Activated T-cell treated with anti-CD3 and anti-CD28 coated beads for 24 hours (primary cell): ENCODE measurements around the gene OGDH.
"Not testable (repeated sequence)": the region's sequence is repeated elsewhere in the genome, so short reads cannot be mapped to it uniquely, and the experiment has no call there.

Experiments
- DNase-seq: peaks from one replicate; pipeline ENCODE4 v3.0.0-alpha.2; 2020; ENCODE audit warnings: low read depth

OGDH gene

GRCh38 chr7:44707558-44708230 is 101.3 kb downstream of the OGDH start:
- no peak for DNase-seq

- DNase-seq, result no peak
These were observed 102.8 kb downstream of the OGDH start for GRCh38 chr7:44709011-44709915.

GRCh38 chr7:44709945-44710596 is 103.6 kb downstream of the OGDH start:
- DNase-seq, result no peak

GRCh38 chr7:44711528-44711927 is 105.1 kb downstream of the OGDH start:
- DNase-seq, result no peak

DNA sequence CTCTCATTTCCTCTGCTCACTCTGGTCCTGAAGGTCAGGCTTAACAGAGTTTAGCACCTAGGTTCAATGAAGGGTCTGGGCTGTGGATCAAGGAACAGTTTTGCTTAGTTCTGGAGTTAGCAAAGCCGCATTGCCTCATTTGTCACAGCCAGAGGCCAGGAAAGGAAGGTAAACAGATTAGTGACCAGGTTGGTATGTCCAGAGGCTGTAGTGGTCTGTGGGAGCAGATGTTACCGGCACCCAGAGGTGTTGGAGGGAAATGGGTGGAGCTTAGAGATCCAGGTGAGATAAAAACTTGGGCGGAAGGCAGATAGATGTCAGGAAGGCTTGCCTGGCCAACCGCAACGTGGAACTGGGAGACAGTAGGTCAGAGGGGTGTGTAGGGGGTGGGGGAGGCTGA is 105.6 kb downstream of the OGDH start:
- DNase-seq, result no peak

DNA sequence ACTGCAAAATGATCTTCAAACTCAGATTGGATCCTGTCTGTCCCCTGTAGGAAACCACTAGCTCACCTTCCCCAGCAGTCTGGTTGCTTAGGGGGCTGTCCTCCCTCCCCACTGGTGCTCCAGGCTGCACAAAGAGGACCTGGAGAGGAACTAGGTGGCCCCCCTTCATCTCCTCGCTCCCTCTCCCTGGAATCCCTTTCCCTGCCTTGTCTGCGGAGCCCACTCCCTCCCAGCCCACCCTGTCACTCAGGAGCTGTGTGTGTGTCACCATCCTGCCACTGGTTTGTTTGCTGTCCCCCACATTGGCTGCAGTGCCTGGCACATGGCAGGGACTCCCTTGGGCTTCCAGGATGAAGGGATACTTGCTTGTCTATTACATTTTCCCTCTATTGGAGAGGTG is 106.7 kb downstream of the OGDH start:
- DNase-seq, result no peak

- DNase-seq, result no peak
These were observed 107.4 kb downstream of the OGDH start for GRCh38 chr7:44713680-44714335.

DNA sequence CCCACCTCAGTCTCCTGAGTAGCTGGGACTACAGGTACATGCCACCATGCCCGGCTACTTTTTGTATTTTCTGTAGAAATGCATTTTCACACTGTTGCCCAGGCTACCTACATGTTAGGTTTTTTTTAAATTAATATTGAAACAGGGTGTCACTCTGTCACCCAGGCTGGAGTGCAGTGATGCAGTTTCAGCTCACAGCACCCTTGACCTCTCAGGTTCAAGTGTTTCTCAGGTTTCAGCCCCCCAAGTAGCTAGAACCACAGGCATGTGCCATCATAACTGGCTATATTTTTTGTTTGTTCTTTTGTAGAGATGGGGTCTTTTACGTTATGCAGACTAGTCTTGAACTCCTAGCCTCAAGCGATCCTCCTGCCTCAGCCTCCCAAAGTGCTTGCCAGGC is 109.8 kb downstream of the OGDH start:
- DNase-seq, result no peak

DNA sequence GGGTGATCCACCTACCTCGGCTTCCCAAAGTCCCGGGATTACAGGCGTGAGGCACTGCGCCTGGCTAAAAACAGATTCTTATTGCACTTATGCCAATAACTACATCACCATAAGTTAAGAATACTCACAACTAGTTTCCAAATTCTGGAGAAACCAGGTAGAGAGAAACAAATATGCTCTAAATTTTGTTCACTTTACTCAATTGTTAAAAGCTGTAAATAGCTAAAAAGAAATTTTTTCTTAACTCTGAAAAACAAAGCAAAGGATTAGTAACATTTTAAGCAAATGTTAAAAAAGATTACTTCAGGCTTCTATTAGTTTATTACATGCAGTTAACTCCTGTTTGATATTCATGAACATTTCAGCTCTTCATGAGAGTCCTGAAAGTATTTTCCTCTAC is 113.9 kb downstream of the OGDH start:
- DNase-seq, result no peak

DNA sequence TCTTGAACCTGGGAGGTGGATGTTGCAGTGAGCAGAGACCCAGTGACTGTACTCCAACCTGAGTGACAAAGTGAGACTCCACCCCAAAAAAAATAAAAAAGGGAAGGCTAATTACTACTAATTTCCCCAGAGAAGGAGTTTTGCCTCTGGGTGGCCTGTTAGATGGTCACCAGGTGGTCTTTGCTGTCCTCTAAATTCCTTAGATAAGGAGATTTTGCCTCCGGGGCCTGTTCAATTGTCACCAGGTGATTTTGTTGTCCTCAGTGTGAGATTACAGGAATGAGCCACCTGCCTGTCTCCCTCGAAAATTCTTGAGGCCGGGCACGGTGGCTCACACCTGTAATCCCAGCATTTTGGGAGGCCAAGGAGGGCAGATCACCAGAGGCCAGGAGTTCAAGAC is 117.8 kb downstream of the OGDH start:
- DNase-seq, result no peak

- not testable (repeated sequence) for DNase-seq
These were observed 119.8 kb downstream of the OGDH start for GRCh38 chr7:44726250-44726649.

DNA sequence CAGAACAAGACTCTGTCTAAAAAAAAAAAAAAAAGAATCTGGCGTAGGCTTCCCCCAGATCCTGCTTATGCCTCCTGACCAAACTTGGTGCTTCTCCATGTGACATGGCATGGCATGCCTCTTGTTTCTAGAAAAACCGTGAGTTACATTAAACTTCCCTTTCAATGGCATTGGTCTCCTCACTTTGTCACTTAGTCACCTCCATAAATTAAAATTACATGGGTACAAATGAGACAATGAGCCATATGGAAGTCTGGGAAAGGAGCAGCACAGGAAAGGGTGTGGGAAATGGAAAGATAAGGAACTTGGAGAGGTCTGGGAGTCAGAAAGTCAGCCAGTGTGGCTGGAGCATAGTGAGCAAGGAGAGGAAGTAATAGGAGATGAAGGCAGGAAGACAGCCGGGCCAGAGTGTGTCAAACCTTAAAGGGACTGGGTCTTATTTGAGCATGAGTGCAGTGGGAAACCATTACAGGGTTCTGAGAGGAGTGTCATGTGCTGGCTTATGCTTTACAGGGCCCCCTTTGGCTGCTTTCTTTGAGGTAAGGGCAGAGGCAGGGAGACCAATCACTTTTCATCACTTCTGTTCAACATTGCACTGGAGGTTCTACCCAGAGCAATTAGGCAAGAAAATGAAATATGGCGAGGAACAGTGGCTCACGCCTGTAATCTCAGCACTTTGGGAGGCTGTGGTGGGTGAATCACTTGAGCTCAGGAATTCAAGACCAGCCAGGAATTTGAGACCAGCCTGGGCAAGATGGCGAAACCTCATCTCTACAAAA is 120.9 kb downstream of the OGDH start:
- DNase-seq, result no peak

DNA sequence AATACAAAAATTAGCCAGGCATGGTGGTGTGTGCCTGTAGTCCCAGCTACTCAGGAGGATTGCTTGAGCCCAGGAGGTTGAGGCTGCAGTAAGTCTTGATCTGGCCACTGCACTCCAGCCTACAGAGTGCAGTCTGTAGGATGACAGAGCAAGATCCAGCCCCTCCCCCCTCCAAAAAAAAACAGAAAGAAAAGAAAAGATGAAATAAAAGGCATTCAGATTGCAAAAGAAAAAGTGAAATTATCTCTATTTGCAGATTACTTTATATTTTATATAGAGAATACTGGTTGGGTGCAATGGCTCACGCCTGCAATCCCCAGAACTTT is 121.5 kb downstream of the OGDH start:
- DNase-seq, result no peak

DNA sequence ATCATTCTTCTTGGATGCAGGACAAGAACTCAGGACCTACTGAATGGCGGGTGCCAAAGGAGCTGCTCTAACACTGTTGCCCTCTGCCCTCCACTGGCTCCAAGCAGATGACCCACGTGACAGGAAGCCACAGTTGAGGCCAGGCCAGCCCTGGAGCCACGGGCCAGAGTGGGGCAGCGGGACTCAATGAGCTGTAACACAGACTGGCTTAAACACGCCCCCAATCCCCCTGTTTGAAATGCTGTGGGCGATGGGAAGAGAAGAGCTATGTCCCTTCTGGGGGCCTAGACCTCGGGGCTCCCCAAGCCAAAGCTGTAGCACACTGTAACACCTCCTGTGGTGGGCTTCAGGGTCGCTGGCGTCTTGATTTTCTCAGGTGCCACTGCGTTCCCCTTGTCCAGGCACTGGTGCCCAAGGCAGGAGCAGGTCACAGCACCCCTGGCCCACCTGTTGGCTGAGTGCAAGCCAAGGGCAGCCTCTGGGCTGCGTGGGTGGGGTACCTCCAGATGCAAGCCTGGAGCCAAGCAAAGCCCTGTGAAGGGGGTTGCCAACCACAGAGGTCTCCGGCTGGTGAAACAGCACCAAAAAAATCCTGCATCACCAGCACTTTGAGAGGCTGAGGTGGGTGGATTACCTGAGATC is 123.6 kb downstream of the OGDH start:
- DNase-seq, result no peak

GRCh38 chr7:44732971-44733370 is 126.5 kb downstream of the OGDH start:
- not testable (repeated sequence) for DNase-seq

DNA sequence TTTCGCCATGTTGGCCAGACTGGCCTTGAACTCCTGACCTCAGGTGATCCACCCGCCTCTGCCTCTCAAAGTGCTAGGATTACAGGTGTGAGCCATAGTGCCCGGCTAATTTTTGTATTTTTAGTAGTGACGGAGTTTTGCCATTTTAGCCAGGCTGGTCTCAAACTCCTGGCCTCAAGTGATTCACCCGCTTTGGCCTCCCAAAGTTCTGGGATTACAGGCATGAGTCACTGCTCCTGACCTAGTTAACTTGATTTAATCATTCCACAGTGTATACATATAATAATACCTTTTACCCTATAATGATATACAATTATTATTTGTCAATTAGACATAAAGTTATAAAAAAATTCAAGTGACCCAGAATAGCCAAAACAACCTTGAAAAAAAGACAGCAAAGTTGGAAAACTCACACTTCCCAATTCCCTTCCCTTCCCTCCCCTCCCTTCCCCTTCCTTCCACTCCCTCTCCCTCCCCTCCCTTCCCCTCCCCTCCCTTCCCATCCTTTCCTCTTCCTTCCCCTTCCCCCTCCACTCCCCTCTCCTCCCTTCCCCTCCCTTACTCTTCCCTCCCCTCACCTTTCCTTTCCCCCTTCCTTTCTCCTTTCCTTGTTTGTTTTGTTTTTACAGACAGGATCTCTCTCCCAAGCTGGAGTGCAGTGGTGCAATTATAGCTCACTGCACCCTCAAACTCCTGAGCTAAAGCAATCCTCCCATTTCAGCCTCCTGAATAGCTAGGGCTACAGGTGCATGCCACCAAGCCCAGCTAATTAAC is 127.5 kb downstream of the OGDH start:
- no peak for DNase-seq

- peak; percentile 44 for DNase-seq
These were observed 129.2 kb downstream of the OGDH start for GRCh38 chr7:44735403-44736165.

- DNase-seq, result no peak
These were observed 130.5 kb downstream of the OGDH start for GRCh38 chr7:44736896-44737295.

DNA sequence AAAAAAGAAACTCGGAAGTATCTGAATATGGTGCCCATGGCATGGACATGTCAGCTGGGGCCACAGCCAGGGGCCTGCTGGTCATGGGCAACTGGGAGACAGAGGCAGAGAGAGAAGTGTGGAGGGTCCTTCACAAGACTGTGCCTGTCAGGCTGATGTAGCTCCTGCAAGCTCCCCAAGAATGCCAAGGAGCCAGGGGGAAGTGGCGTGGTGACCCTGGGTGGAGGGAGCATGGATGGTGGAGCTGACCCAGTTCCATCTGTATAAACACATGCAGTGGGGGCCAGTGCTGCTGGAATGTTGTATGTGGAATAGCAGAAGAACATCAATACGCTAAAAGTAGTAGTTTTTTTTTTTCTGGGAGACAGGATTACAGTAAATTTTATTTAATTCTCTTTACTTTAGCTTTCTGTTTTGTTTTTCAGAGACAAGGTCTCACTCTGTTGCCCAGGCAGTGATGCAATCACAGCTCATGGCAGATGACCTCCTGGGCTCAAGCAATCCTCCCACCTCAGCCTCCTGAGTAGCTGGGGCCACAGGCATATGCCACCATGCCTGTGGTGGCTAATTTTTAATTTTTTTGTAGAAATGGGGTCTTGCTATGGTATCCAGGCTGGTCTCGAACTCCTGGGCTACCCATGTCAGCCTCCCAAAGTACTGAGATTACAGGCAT is 131.8 kb downstream of the OGDH start:
- DNase-seq, result no peak
